ENCODE data around the gene NKAIN4.
A peak's percentile ranks its signal among the peaks of the same experiment; 100 is the strongest.
"Not testable (repeated sequence)": the region's sequence is repeated elsewhere in the genome, so short reads cannot be mapped to it uniquely, and the experiment has no call there.

NKAIN4 gene

GRCh38 chr20:63235399-63235983 is 18.8 kb downstream of the NKAIN4 start, which contains the start of gene BIRC7:
TSS of gene BIRC7 (plus strand) at chr20:63235905. CDS start at chr20:63236097, 192 bp downstream.
- no peak for DNase-seq (ENCODE audit: low spot score)

GRCh38 chr20:63234693-63235398 is 19.4 kb downstream of the NKAIN4 start:
- no peak for DNase-seq (ENCODE audit: low spot score)

GRCh38 chr20:63233924-63234323 is 20.3 kb downstream of the NKAIN4 start:
- no peak for DNase-seq (ENCODE audit: low spot score)

GRCh38 chr20:63233061-63233344 is 21.3 kb downstream of the NKAIN4 start:
- no peak for DNase-seq (ENCODE audit: low spot score)

DNA sequence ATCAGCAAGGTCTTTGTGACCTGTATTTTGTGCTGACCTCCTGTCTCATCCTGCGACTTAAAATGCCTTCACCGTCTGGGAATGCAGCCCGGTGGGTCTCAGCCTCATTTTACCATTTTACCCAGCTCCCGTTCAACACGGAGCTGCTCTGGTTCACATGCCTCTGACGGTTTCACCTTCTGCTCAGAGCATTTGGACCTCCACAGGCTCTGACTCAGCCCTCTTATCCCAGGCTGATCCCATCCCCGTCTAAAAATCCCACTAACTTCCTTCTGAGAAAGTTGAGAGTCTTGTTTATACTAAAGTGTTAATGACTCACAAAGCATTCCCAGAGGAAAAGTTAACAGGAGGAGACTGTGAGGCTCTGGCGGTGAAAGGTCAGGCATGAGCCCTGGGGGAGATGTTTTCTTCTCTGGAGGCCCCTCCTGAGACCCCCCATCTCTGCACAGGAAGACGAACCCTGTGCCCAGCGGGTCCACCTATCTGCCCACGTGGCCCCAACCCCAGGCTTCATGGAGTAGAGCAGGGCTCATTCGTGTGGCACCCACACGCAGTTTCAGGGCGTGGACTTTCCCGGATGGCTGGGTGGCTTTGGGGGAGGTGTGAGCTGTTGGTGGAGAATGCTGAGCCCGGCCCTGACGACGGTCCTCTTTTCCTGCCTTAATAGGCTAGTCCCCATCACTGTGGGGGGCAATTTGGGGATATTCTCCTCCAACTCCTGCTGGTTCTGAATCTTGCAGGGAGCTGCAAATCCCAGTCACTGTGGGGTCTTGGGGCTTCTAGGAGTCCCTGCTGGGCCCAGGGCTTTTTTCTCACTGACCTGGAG is 21.8 kb downstream of the NKAIN4 start:
- no peak for DNase-seq (ENCODE audit: low spot score)

- DNase-seq (ENCODE audit: low spot score), result peak; percentile 83
These were observed 23.4 kb downstream of the NKAIN4 start for GRCh38 chr20:63230800-63231268.

GRCh38 chr20:63228806-63229205 is 25.5 kb downstream of the NKAIN4 start:
- no peak for DNase-seq (ENCODE audit: low spot score)

- no peak for DNase-seq (ENCODE audit: low spot score)
These were observed 27.0 kb downstream of the NKAIN4 start for GRCh38 chr20:63227260-63227659.

GRCh38 chr20:63226042-63226943 is 28.0 kb downstream of the NKAIN4 start:
- no peak for DNase-seq (ENCODE audit: low spot score)

DNA sequence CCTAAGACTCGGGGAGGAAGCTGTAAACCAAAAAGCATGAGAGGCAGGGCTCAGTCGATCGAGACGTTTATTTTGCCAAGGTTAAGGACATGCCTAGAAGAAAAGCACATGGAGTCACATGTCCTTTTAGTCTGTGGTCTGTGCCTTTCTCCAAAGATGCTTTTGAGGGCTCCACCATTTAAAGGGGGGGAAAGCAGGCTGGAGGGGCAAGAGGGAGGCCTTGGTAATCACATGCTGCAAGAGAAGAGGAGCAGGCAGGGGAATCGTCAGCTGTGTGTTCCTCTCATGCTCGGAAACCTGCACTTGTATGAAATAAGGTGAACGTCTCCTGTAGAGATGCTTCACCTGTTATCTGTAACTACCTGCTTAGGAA is 29.2 kb downstream of the NKAIN4 start:
- DNase-seq (ENCODE audit: low spot score), result no peak

- no peak for DNase-seq (ENCODE audit: low spot score)
These were observed 29.7 kb downstream of the NKAIN4 start for GRCh38 chr20:63224412-63225081.

DNA sequence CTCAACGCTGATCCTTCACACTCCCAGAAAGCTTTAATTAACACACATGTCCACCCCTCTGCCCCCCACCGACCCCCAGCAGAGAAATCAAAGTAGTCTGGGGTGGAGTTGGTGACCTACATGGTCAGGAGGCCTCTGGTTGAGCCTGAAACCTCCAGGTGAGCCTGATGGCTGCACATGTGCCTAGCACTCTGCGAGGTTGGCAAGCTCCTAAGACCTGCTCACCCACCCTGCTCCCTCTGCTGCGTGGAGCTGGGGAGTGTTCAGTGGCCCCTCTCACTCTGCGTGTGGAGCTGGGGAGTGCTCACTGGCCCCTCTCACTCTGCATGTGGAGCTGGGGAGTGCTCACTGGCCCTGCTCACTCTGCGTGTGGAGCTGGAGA is 30.4 kb downstream of the NKAIN4 start:
- no peak for DNase-seq (ENCODE audit: low spot score)

GRCh38 chr20:63223121-63223825 is 31.0 kb downstream of the NKAIN4 start:
- peak; percentile 59 for DNase-seq (ENCODE audit: low spot score)

- DNase-seq (ENCODE audit: low spot score), result no peak
These were observed 31.7 kb downstream of the NKAIN4 start for GRCh38 chr20:63222541-63222940.

DNA sequence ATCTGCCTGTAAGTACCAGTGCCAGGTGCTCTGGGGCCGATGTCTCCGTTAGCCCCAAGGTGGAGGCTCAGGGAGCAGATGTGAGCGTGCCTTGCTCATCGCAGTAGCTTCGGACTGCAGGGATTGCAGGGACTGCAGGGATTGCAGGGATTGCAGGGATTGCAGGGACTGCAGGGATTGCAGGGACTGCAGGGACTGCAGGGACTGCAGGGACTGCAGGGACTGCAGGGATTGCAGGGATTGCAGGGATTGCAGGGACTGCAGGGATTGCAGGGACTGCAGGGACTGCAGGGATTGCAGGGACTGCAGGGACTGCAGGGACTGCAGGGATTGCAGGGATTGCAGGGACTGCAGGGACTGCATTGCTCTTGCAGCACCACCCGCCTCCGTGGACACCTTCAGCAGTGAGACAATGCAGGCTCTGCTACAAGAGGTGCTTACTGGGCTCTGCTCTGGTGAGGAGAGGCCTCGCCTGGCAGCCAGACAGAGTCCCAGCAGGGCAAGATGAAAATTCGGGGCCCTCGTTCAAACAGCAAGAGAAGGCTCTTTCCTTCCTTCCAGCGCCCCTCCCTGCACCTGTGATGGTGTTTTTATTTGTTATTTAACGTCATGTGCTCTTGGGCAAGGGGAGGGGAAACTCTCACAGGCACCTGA is 32.7 kb downstream of the NKAIN4 start:
- not testable (repeated sequence) for DNase-seq (ENCODE audit: low spot score)

- no peak for DNase-seq (ENCODE audit: low spot score)
These were observed 33.4 kb downstream of the NKAIN4 start for GRCh38 chr20:63220696-63221399.

DNA sequence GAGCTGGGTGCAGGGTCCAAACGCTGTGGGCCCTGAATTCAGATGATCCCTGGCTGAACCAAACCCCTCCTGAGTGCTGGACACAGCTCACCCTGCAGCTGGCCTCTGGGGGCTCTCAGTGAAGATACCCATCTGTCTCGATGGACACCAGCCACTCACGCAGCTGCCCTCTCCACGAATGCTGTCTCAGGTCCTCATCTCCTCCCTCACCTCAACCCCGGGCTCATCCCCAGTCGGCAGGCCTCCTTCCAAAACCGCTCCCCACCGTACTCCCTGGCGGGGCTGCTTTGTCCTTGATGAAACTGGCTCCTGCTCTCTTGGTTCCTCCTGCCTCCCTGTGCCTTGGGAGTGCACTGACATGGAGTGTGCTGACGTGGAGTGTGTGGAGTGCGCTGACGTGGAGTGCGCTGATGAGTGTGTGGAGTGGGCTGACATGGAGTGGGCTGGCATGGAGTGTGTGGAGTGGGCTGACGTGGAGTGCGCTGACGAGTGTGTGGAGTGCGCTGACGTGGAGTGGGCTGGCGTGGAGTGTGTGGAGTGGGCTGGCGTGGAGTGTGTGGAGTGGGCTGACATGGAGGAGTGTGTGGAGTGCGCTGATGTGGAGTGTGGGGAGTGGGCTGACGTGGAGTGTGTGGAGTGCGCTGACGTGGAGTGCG is 34.3 kb downstream of the NKAIN4 start:
- DNase-seq (ENCODE audit: low spot score), result peak; percentile 34

DNA sequence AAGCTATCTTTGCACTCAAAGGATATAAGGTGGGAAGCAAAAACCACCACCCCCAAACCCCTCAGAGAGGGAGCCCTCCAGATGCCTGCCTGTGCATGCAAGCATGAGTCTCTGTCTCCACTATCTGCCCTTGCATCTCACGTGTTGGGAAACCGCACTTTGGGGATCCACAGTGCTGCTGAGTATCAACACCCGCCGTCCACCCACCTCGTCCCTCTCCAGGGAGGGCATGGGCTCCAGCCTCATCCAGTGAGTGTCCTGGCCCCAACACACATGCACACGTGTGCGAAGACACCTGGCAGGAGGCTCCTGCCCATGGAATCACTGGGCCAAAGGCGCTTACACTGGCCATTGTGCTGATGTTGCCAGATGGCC is 34.8 kb downstream of the NKAIN4 start:
- DNase-seq (ENCODE audit: low spot score), result no peak

Measured in Ammon's horn (tissue), 1 donor.